Activated naive CD8-positive, alpha-beta T cell treated with anti-CD3 and anti-CD28 coated beads, Interleukin-2, amount 50 U/mL, for 16 hours (primary cell): ENCODE results near the gene NMB.
"Not testable (repeated sequence)": the region's sequence is repeated elsewhere in the genome, so short reads cannot be mapped to it uniquely, and the experiment has no call there.

ENCODE experiments used
- DNase-seq: peaks from one replicate; pipeline ENCODE4 v3.0.0-alpha.2; 2020; ENCODE audit warnings: low read depth, low spot score

The NMB gene

DNA sequence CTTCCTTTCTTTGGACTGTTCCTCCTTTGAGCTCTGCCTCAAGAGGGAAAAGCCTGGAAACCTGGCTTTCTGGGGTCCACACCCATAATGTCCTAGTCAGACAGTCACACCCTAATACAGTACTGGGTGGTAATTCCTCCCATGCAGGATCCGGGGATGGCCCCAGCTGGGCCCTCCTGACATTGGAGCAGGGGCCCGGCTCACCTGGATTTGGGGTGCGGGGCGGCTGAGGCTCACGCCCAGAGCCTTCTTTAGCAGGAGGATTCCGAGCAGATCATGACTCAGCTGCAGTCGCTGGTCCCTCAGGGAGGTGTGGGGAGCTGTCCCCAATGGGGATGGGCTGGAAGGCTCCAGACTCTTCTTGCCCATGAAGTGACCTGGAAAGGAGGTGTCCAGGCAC, 1.0 kb downstream of the NMB start:
- DNase-seq: no peak

DNA sequence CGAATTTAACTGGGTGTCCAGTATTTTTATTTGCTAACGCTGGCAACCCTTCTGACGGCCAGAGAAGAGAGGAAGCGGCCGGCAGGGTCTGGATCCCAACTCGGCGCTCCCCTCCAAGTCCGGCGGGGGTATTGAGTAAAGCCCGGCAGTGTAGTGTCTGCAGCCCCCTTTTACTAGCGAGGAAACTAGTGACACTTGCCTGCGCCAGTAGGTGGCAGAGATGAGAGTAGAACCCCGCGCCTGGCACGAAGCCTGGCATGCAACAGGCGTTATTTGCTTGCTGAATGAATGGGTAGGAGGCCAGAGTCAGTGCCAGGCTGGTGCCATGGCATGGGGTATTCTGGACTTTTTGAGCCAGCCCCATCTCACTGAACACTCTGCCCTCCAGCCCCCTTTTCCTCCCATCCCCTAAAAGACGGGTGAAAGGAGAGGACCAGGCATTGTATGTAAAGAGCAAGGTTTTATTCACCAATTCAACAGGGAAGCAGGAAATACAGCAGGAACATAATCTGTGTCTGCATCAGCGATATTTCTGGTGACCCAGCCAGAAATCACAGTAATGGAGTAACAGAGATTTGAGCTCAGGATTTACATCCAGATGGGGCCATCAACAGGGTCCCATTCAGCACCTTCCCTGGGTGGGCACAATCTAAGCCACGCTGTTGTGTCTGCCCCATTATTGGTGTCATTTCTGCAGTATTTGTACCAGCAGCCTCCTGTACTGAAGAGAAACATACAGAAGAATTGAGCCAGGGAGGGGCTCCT, 3.1 kb downstream of the NMB start:
- peak; percentile 59 for DNase-seq

DNA sequence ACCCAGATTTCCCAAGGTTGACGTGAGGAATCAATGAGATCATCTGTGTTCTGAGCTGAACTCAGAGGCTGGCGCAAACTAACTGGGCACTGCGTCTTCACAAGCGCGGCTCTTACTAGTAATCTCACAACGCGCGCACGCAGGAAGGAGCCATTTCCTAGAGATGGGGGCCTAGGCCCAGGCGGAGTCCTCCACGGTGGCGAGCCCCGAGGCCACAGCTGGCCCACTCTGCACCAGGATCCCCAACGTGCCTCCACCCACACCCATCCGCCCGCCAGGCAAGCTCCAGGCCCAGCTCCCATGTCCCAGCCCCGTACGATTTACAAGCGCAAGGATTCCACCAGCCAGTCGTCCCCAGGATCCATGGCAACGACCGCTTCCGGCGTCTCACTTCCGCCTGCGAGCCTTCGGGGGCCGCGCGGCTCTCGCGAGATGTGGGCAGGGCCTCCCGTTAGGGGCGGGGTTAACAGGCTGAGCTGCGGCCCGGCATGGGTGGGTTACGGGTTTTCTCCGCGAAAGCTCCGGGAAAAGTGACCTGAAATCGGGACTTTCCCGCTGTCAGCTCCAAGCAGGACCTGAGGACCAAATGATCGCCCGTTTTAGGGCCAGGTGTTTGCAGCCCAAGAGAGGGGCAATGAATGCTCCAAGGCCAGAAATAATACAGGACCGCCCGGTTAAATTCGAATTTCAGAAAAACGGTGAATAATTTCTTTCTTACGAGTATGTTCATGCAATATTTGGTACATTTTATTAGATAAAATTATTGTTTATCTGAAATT, 3.9 kb downstream of the NMB start, which contains the start of gene WDR73:
Gene WDR73 (minus strand): TSS at position 374 of the 779 bp plus-strand sequence. CDS start 9 bp downstream, at position 365.
- peak; percentile 92 for DNase-seq

DNA sequence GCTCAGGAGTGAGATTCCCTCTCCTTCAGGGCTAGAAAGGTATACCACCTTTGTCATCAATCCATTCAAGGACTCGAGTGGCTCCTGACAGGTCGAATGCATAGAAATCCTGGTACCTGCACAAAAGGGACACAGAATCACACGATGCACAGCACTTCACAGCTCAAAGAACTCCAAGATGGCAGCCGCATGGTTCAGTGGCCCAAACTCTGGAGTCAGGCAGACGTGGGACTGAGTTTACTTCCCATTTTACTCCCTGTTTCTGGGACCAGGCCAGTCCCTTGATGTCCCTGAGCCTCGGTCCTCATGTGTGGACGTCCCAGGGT, 4.5 kb downstream of the NMB start:
- DNase-seq: no peak

DNA sequence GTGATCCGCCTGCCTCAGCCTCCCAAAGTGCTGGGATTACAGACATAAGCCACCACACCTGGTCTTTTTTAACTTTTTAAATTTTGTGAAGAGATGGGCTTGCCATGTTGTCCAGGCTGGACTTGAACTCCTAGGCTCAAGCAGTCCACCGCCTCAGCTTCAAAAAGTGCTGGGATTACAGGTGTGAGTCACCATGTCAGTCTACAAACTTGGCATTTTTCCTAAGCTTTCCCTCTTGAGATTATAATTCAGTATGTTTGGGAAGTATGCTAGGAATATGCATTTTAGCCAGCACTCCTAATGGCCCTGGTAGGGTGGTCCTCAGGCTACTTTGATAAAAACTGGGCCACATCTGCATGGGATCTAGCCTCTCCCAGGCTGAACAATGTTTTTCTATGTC, 8.3 kb downstream of the NMB start:
- no peak for DNase-seq

DNA sequence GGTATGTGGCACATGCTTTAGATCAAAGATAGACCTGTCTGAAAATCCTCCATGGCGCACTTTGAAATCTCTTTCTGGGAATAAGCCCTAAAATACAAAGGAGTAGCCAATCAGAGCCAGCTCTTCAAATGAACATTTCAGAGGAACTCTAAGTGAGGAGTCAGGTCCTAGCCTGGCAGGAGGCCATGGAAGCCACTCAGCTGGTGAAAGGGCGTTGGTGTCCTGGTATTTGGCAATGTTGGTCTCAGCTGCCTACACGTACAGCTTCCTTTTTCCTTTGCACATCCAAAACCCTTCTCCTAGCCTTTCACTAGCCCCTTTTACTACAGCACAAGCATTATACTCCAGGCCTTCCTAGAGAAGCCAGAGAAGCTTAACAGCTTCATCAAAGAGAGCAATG, 9.5 kb downstream of the NMB start:
- DNase-seq: no peak

DNA sequence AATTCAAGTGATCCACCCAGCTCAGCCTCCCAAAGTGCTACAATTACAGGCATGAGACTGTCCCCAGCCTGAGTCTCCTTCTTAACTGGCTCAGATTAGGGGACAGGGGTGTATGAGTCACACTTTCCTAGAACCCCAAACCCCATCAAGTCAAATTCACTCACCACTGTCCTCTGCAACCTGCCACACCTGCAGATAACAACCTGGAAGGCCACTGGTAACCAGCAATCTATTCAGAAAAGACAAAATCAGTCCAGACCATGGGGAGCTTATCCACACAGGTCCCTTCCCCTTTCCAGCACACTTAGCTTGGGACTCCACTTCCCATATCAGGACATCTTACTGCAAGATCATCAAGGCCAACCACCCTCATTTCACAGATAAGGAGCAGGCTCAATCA, 10.3 kb downstream of the NMB start:
- DNase-seq: no peak

DNA sequence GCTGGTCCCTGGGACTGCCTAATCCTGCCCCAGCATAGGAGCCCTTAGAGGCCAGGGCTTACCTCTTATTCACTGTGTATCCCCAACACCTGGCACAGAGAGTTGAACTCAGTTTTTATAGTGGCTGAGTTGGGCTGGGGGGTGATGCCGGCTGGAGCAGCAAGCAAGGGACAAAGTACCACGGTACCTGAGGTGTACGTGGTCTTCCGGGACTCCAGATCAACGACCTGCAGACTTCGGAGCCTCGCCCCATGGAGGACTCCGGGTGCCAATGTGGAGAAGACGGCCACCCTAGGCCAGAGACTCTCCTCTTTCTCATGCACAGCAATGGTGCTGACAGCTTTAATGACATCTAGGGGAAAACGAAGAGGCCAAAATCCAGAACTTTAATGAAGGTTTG, 12.0 kb downstream of the NMB start:
- no peak for DNase-seq

DNA sequence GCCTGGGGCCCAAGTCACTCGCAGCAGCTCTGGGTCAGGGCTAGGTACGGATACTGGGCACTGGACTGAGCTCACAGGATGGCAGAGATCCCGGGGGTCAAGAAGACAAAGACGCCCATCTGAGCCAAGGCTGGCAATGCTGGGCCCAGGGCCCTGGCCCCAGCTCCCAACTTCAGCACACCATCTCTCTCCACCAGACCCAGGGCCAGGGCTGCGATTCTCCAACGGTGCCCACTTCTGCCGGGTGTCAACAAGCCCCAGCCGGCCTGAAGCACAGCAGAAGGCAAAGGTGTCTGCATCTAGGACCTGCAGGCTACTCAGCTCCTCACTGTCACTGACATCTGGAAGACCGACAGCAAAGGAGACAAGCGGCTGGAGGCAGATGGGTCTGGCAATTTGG, 12.5 kb downstream of the NMB start:
- no peak for DNase-seq

DNA sequence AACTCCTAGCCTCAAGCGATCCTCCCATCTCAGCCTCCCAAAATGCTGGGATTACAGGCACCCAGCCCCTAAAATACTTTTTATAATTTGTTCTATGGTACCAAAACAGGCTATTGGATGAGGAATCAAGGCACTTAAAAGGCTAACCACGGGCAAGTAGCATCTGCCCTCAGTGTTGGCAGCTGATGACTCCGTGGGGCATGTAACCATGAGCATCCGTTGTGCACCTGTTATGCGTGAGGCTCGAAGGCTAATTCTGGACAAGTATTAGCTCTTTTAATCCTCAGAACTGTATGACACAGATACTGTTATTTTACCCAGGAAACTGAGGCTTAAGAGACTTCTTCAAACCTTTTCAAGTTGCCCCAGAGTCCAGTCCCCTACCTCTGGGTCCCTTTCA, 14.2 kb downstream of the NMB start:
- DNase-seq: no peak

DNA sequence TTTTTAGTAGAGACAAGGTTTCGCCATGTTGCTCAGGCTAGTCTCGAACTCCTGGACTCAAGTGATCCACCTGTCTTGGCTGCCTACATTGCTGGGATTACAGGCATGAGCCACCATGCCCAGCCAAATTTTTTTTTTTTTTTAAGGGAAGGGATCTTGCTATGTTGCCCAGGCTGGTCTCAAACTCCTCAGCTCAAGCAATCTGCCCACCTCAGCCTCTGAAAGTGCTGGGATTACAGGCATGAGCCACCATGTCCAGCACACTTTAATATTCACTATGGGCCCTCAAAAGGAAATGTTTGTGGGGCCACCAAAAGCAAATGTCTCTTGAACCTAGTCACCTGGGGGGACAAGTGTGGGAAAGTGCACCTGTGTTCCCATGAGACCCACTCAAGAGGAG, 15.4 kb downstream of the NMB start:
- DNase-seq: not testable (repeated sequence)

DNA sequence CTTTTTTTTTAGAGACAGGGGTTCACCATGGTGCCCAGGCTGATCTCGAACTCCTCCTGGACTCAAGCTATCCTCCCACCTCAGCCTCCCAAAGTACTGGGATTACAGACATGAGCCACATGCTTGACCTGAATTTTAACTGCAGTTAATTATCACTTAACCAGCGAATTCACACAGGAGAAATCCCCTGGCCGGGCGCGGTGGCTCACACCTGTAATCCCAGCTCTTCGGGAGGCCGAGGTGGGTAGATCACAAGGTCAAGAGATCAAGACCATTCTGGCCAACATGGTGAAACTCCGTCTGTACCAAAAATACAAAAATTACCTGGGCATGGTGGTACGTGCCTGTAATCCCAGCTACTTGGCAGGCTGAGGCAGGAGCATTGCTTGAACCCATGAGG, 16.1 kb downstream of the NMB start:
- DNase-seq: not testable (repeated sequence)

DNA sequence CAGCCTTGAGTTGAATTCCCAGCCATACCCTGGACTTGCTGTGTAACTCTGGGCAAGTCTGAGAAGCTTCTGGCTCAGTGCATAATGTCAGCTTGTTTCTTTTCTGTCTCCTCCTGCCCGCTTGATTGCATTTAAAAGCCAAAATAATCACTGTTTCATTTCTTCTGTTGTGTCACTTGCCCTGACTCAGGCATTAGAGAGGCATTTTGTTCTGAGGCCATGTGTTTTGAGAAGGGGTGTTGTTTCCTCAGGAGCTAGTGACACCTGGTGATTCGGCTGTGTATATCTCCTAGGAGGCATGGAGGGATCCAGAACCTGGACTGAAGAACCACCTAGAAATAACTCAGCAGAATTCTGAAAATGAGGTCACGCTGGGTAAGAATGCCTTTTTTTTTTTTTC, 19.9 kb downstream of the NMB start:
- DNase-seq: no peak

DNA sequence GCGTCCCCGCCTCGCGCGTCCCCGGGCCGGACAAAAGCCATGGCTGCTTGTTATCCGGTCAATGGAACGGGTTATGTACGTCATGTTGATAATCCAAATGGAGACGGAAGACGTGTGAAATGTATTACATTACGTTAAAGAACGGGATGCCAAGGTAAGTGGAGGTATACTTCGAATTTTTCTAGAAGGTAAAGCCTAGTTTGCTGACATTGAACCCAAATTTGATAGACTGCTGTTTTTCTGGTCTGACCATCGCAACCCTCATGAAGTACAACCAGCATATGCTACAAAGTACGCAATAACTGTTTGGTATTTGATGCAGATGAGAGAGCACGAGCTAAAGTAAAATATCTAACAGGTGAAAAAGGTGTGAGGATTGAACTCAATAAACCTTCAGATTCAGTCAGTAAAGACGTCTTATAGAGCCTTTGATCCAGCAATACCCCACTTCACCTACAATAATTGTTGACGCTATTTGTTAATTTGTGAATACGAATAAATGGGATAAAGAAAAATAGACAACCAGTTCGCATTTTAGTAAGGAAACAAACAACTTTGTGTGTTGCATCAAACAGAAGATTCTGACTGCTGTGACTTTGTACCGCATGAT, 23.7 kb downstream of the NMB start:
- DNase-seq: no peak

DNA sequence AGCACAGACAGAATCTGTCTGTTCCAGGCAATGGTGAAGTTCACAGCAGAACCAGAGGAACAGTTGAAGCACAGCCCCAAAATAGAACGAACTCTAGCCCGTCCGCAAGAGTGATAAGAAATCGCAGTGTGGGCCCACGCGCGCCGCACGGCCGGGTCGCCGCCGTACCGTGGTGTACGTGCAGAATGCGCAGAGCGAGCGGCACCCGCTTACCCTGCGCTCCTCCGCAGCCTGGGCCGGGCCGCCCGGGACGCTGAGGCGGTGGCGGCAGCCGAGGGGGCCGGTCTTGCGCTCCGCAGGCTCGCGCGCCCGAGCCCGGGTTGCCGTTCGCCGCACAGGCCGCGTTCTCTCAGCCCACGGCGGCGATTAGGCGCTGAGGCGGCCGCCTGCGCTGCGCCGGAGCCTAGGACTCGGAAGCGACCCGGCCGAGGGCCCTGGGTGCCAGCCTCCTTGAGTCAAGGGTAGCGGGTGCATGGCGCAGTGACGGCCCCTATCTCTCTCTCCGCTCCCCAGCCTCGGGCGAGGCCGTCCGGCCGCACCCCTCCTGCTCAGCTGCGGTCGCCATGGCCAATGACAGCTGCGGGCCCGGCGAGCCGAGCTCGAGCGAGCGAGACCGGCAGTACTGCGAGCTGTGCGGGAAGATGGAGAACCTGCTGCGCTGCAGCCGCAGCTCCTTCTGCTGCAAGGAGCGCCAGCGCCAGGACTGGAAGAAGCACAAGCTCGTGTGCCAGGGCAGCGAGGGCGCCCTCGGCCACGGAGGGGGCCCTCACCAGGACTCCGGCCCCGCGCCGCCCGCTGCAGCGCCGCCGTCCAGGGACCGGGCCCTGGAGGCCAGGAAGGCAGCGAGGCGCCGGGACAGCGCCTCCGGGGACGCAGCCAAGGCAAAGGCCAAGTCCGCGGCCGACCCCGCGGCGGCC, 24.4 kb downstream of the NMB start:
- peak; percentile 32 for DNase-seq

DNA sequence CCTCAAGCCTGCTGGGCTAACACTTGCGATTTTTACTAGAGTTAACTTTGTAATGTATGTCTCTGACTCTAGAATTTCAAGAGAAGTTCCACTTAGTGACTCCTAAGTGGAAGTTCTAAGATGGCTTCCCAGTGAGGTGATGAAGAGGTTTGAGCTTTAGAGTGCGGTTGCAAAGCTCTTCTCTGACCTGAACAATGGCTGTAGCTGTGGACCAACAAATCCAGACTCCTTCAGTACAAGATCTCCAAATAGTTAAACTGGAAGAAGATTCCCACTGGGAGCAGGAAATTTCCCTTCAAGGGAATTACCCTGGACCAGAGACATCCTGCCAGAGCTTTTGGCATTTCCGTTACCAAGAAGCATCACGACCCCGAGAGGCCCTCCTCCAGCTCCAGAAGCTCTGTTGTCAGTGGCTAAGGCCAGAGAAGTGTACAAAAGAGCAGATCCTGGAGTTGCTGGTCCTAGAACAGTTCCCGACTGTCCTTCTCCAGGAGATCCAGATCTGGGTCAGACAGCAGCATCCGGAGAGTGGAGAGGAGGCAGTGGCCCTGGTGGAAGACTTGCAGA, 26.2 kb downstream of the NMB start:
- DNase-seq: no peak

DNA sequence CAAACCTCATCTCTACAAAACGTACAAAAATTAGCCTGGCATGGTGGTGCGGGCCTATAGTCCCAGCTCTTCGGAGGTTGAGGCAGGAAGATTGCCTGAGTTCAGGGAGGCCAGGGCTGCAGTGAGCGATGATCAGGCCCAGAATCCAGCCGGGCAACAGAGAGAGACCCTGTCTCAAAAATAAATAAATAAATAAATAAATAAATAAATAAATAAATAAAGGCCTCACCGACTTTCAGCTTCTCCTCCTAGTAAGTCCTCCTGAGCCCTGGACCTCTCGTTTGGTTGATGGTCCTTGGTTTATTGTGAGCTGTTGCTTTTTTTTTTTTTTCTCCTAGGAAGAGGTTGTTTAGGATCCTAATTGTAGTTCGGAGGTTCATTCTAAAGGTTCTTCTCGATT, 29.0 kb downstream of the NMB start:
- no peak for DNase-seq

DNA sequence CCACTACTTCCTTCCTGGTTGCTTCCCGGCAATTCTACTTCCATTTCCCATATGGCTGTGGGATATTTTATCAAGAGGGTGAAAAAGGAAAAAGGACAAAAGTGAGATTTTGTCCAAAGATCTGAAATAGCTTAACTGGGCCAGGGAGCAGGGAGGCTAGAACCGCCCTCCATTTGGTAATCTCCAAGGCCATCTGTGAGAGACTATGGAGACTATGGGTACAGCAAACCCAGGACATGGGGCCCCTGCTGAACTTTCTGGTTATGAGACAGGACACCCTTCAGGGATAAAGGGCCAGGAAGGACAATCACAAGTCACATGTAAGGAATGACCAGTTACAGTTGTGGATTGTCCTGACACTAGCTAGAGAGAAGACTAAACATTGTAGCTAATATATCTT, 32.9 kb downstream of the NMB start:
- DNase-seq: no peak

DNA sequence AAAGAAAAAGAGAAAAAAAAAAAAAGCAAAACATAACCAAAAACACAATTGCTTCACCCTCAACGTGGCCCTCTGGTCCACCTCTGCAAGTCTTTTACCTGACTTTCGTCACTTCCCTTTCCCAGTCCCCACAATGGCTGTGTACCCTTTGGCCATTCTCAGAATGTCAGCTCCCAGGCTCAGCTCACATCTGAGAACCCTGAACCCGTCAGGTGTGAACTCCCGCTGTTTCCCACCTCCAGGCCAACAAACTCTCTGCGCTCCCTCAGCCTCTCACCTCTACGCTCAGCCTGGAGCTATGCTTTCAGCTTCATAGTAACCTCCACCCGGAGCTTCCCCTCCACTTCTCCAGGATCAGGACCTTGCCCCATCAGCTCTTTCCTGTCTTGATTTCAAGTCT, 33.6 kb downstream of the NMB start:
- DNase-seq: no peak

DNA sequence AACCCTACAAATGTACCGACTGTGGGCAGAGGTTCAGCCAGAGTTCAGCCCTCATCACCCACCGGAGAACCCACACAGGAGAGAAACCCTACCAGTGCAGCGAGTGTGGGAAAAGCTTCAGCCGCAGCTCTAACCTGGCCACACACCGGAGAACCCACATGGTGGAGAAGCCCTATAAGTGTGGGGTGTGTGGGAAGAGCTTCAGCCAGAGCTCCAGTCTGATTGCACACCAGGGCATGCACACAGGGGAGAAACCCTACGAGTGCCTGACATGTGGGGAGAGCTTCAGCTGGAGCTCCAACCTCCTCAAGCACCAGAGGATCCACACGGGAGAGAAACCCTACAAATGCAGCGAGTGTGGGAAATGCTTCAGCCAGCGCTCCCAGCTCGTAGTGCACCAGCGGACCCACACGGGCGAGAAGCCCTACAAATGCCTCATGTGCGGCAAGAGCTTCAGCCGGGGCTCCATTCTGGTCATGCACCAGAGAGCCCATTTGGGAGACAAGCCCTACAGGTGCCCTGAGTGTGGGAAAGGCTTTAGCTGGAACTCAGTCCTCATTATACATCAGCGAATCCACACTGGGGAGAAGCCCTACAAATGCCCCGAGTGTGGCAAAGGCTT, 36.5 kb downstream of the NMB start:
- no peak for DNase-seq

DNA sequence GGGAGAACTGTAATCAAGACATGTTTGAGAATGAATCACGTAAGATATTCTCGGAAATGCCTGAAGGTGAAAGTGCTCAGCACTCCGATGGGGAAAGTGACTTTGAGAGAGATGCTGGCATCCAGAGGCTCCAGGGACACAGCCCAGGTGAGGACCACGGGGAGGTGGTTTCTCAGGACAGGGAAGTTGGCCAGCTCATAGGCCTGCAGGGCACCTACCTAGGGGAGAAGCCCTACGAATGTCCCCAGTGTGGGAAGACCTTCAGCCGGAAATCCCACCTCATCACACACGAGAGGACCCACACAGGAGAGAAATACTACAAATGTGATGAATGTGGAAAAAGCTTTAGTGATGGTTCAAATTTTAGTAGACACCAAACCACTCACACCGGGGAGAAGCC, 37.4 kb downstream of the NMB start:
- DNase-seq: no peak
